Neuronal stem cell (in vitro differentiated cells): Measurements from ENCODE around the gene CBX4.

Experiments
- DNase-seq: peaks from one replicate; pipeline ENCODE4 v3.0.0-alpha.2; 2013; ENCODE audit warnings: low spot score
- H2AFZ ChIP-seq: one replicate; pipeline ENCODE4 v1.6.1; 2013; ENCODE audit warnings: mild to moderate bottlenecking, low read length, inconsistent platforms
- H2AK5ac ChIP-seq: 2 replicates; pipeline ENCODE4 v1.6.1; 2013; ENCODE audit warnings: low read depth, mild to moderate bottlenecking, inconsistent platforms, low read length, moderate library complexity, mixed read lengths
- H2BK120ac ChIP-seq: 2 replicates; pipeline ENCODE4 v1.6.1; 2013; ENCODE audit warnings: low read depth, mild to moderate bottlenecking, inconsistent platforms, low read length, moderate library complexity, mixed read lengths
- H2BK12ac ChIP-seq: one replicate; pipeline ENCODE4 v1.6.1; 2013; ENCODE audit warnings: low read length, inconsistent platforms
- H2BK15ac ChIP-seq: 2 replicates; pipeline ENCODE4 v1.6.1; 2013; ENCODE audit warnings: mild to moderate bottlenecking, low read length, inconsistent platforms, mixed read lengths
- H2BK5ac ChIP-seq: one replicate; pipeline ENCODE4 v1.6.1; 2013; ENCODE audit warnings: inconsistent platforms, mild to moderate bottlenecking, low read length, moderate library complexity
- H3K14ac ChIP-seq: one replicate; pipeline ENCODE4 v1.6.1; 2013; ENCODE audit warnings: low read length, inconsistent platforms
- H3K18ac ChIP-seq: 2 replicates; pipeline ENCODE4 v1.6.1; 2013; ENCODE audit warnings: low read length, inconsistent platforms
- H3K23ac ChIP-seq: 2 replicates; pipeline ENCODE4 v1.6.1; 2013; ENCODE audit warnings: low read depth, mild to moderate bottlenecking, mixed read lengths, low read length, inconsistent platforms; ENCODE audit not compliant: poor library complexity
- H3K27ac ChIP-seq: replicated peaks from 3 replicates; pipeline ENCODE4 v1.5.1; 2013; ENCODE audit warnings: low read length, inconsistent platforms
- H3K27me3 ChIP-seq, 3 experiments: 2 replicates each; pipeline ENCODE4 v1.6.1; 2013; ENCODE audit warnings: low read length in 3 of 3, mild to moderate bottlenecking in 2 of 3, inconsistent platforms in 1 of 3, low read depth in 1 of 3, mixed read lengths in 1 of 3, moderate library complexity in 1 of 3; ENCODE audit not compliant: control insufficient read depth in 3 of 3, insufficient read depth in 3 of 3
- H3K36me3 ChIP-seq, 2 donors: replicated peaks in 1 of 2; 2 replicates each; pipeline ENCODE4 v1.6.1; 2013; ENCODE audit warnings: low read length in 2 of 2; ENCODE audit not compliant: control insufficient read depth in 2 of 2, insufficient read depth in 2 of 2
- H3K4ac ChIP-seq: 2 replicates; pipeline ENCODE4 v1.6.1; 2013; ENCODE audit warnings: inconsistent platforms, mild to moderate bottlenecking, low read length, moderate library complexity
- H3K4me1 ChIP-seq, 2 donors: 1 replicate in 1 of 2; 2 replicates in 1 of 2; pipeline ENCODE4 v1.6.1; 2013; ENCODE audit warnings: low read length in 2 of 2, low read depth in 1 of 2; ENCODE audit not compliant: control insufficient read depth in 2 of 2, insufficient read depth in 1 of 2
- H3K4me2 ChIP-seq: one replicate; pipeline ENCODE4 v1.6.1; 2013; ENCODE audit warnings: mild to moderate bottlenecking, low read length, inconsistent platforms; ENCODE audit not compliant: insufficient read depth, poor library complexity, severe bottlenecking
- H3K4me3 ChIP-seq, 2 donors: 2 replicates each; pipeline ENCODE4 v1.5.1; 2013; ENCODE audit warnings: low read length in 2 of 2, mild to moderate bottlenecking in 2 of 2, inconsistent platforms in 1 of 2, moderate library complexity in 1 of 2
- H3K79me1 ChIP-seq: one replicate; pipeline ENCODE4 v1.6.1; 2013; ENCODE audit warnings: low read depth, mild to moderate bottlenecking, inconsistent platforms, low read length, moderate library complexity
- H3K9ac ChIP-seq: one replicate; pipeline ENCODE4 v1.6.1; 2013; ENCODE audit warnings: mild to moderate bottlenecking, low read depth, low read length, inconsistent platforms; ENCODE audit not compliant: poor library complexity
- H3K9me3 ChIP-seq, 2 donors: replicated peaks in 1 of 2; 2 replicates each; pipeline versions ENCODE3 to v1.6.1; 2013; ENCODE audit warnings: low read length in 2 of 2, mild to moderate bottlenecking in 2 of 2, inconsistent platforms in 1 of 2, low read depth in 1 of 2, mixed read lengths in 1 of 2, moderate library complexity in 1 of 2; ENCODE audit not compliant: control insufficient read depth in 2 of 2, insufficient read depth in 1 of 2
- H4K8ac ChIP-seq: one replicate; pipeline ENCODE4 v1.6.1; 2013; ENCODE audit warnings: low read depth, mild to moderate bottlenecking, inconsistent platforms, low read length, moderate library complexity
- H4K91ac ChIP-seq: one replicate; pipeline ENCODE4 v1.6.1; 2013; ENCODE audit warnings: low read length, low read depth, mild to moderate bottlenecking, inconsistent platforms; ENCODE audit not compliant: poor library complexity
- WGBS, 2 donors: extraction: QIAGEN DNeasy Blood & Tissue Kit; methylation state at CpG; one replicate each; pipeline ENCODE4 v1.1.7; 2013; ENCODE audit warnings: missing lambda C conversion rate in 2 of 2, mixed read lengths in 1 of 2; ENCODE audit not compliant: insufficient read length in 2 of 2, insufficient replicate concordance in 1 of 2; ENCODE audit errors: extremely low coverage in 2 of 2; 5-methylcytosine and 5-hydroxymethylcytosine counted together

Gene CBX4

DNA sequence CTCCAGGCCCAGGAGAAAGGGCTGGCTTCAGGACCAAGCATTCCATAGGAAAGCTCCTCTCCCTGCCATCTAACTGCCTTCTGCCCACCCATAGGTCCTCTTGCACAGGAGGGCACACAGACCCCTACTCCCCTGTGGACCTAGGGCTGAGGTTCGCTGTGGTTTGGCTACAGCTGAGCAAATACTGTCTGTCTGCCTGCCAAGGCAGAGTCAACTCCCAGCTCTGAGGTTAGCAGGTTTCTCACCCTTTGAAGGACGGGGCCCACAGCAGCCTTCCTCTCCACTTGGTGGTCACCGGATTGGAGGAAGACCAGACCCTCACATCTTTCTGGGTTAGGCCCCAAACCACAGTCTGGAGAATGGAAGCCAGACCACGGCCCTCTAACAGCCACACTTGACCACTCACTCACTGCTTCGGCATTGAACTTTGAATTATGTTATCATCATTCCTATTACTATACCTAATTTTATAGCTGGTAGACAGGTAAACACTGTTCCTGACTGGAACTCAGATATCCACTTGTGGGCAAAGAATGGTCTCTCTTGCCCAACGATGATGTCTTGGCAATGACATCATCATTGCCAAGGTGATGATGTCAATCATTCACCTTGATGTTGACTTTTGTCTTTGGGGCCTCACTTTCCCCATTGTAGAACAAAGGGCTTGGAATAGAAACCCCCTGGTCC is 14.2 kb downstream of the CBX4 start:
- Histone ChIP-seq H3K4me3 (no peak overlapping the region), H2BK15ac (no peak overlapping the region), H3K27me3 (peaks cover 0 to 9% (median 3%) of the 10 kb centered on the region in 3 experiments), H2AK5ac (no peak overlapping the region), H3K14ac (no peak overlapping the region), H2BK5ac (no peak overlapping the region), H3K4me1 (peaks cover 8 to 18% of the 10 kb centered on the region in 2 donors), H2BK12ac (no peak overlapping the region), H3K18ac (no peak overlapping the region), H3K4me2 (no peak overlapping the region), H2BK120ac (no peak overlapping the region), H4K8ac (no peak overlapping the region), H3K27ac (no peak overlapping the region), H4K91ac (no peak overlapping the region), H3K36me3 (no peaks in the 10 kb centered on the region), H3K4ac (no peak overlapping the region), H3K79me1 (peaks cover 2% of the 10 kb centered on the region), H3K9me3 (peaks cover 0 to 2% of the 10 kb centered on the region in 2 donors), H3K23ac (no peak overlapping the region), H2AFZ (no peak overlapping the region), H3K9ac (no peak overlapping the region)
- DNase-seq = no peak
- no CpG with 5 or more reads among the region's 6 CpGs for WGBS, 2 donors

GRCh38 chr17:79824234-79824633 is 15.0 kb downstream of the CBX4 start:
- Histone ChIP-seq H4K8ac (no peak overlapping the region), H3K14ac (no peak overlapping the region), H3K9me3 (peaks cover 0 to 2% of the 10 kb centered on the region in 2 donors), H3K4ac (no peak overlapping the region), H3K18ac (no peak overlapping the region), H2BK15ac (no peak overlapping the region), H3K4me2 (no peak overlapping the region), H3K36me3 (no peaks in the 10 kb centered on the region), H3K27me3 (peaks cover 0 to 16% (median 10%) of the 10 kb centered on the region in 3 experiments), H3K79me1 (peaks cover 2% of the 10 kb centered on the region), H3K4me3 (no peak overlapping the region), H3K27ac (no peak overlapping the region), H2BK5ac (no peak overlapping the region), H3K9ac (no peak overlapping the region), H3K4me1 (peaks cover 8 to 18% of the 10 kb centered on the region in 2 donors), H2BK12ac (no peak overlapping the region), H2BK120ac (no peak overlapping the region), H3K23ac (no peak overlapping the region), H4K91ac (no peak overlapping the region), H2AK5ac (no peak overlapping the region), H2AFZ (no peak overlapping the region)
- WGBS, 2 donors = no CpG with 5 or more reads among the region's 17 CpGs
- no peak for DNase-seq

GRCh38 chr17:79822583-79823124 is 16.6 kb downstream of the CBX4 start:
- peaks cover 0 to 2% of the 10 kb centered on the region in 2 donors for H3K9me3 ChIP-seq
- H3K27ac ChIP-seq = no peak overlapping the region
- H2BK120ac ChIP-seq = no peak overlapping the region
- H3K18ac ChIP-seq = no peak overlapping the region
- H3K79me1 ChIP-seq = peaks cover 2% of the 10 kb centered on the region
- no peak overlapping the region for H2AK5ac ChIP-seq
- no peak overlapping the region for H2BK15ac ChIP-seq
- no peak overlapping the region for H3K4me3 ChIP-seq
- no peak overlapping the region for H2BK5ac ChIP-seq
- H3K4ac ChIP-seq = no peak overlapping the region
- no peaks in the 10 kb centered on the region for H3K36me3 ChIP-seq
- H3K9ac ChIP-seq = no peak overlapping the region
- no peak overlapping the region for H3K4me2 ChIP-seq
- no peak for DNase-seq
- H2BK12ac ChIP-seq = no peak overlapping the region
- H4K8ac ChIP-seq = no peak overlapping the region
- WGBS, 2 donors = no CpG with 5 or more reads among the region's 17 CpGs
- H4K91ac ChIP-seq = no peak overlapping the region
- no peak overlapping the region for H2AFZ ChIP-seq
- peaks cover 5 to 7% of the 10 kb centered on the region in 2 donors for H3K4me1 ChIP-seq
- H3K23ac ChIP-seq = no peak overlapping the region
- peaks cover 0 to 32% (median 23%) of the 10 kb centered on the region in 3 experiments for H3K27me3 ChIP-seq
- no peak overlapping the region for H3K14ac ChIP-seq

DNA sequence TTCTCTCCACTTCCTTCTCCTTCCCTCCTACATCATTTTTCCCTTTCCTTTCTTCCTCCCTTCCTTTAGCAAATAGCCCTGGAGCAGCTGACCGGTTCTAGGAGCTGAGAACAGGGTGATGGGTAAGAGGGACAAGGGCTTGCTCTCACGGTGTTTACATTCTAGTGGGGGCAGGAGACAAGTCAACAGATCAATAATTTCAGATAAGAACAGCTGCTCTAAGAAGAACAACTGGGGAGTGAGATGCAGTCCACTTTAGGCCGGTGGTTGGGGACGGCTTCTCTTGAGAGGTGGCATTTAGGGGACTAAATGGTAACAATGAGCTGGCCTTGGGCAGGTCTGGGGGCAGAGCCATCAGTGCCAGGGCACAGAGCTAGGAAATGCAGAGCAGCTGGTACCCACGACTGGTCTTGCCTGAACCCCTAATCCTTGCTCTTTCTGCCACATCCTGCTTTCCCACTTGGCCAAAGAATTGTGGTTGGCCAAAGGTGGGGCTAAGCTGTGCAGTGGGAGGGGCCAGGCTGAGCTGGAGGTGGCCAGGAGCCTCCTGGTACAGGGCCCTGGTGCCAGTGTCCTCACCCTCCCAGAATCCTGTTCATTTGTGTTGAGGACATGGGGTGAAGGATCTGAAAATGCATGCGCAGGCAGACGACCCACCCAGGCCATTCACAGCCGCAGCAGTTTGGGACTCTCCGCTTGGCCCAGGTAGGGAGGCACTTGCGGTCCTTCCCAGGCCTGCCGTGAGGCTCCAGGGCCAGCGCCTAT is 17.7 kb downstream of the CBX4 start:
- no peak for DNase-seq
- peak overlapping the region; percentile 7 for H3K18ac ChIP-seq
- no peak overlapping the region for H2BK120ac ChIP-seq
- no peaks in the 10 kb centered on the region for H3K79me1 ChIP-seq
- no peak overlapping the region for H3K9ac ChIP-seq
- H2BK15ac ChIP-seq = peak overlapping the region; percentile 28
- H3K4me2 ChIP-seq = no peak overlapping the region
- no peak overlapping the region for H4K8ac ChIP-seq
- H2BK12ac ChIP-seq = no peak overlapping the region
- H3K14ac ChIP-seq = no peak overlapping the region
- no peak overlapping the region for H4K91ac ChIP-seq
- H3K9me3 ChIP-seq = peaks cover 0 to 3% of the 10 kb centered on the region in 2 donors
- no peak overlapping the region for H3K4me3 ChIP-seq
- no peak overlapping the region for H2AFZ ChIP-seq
- peak overlapping the region; percentile 44 for H3K23ac ChIP-seq
- no CpG with 5 or more reads among the region's 12 CpGs for WGBS, 2 donors
- no peak overlapping the region for H2BK5ac ChIP-seq
- H3K4me1 ChIP-seq = no peaks in the 10 kb centered on the region
- no peaks in the 10 kb centered on the region for H3K36me3 ChIP-seq
- peaks cover 3 to 44% (median 34%) of the 10 kb centered on the region in 3 experiments for H3K27me3 ChIP-seq
- no peak overlapping the region for H3K27ac ChIP-seq
- H2AK5ac ChIP-seq = peak overlapping the region; percentile 21
- H3K4ac ChIP-seq = no peak overlapping the region
